K562 (cell line): ENCODE results near the gene SORCS2. TPM values are rescaled to one million over a fixed set of nuclear protein-coding genes. Genes with fewer than 3 reads are reported as not detected.

Experiments
- ATAC-seq: fragments of 200-7000 bp; cut with Tn5 transposase; 3 replicates; pipeline ENCODE4 v1.9.1; 2020; ENCODE audit warnings: moderate library complexity
- BruUV-seq: library from RNA; stranded (reverse); fragments of 400-500 nt; replicated peaks from 2 replicates; lab custom pipeline; 2021; lab: Mats Ljungman, UMichigan
- CTCF ChIA-PET: fragments of 300-600 bp; formaldehyde crosslinking; extraction: SDS; loops from one replicate; lab custom pipeline; 2021; ENCODE audit warnings: low intra/inter-chr PET ratio; lab: Yijun Ruan, JAX
- POLR2A ChIA-PET: fragments of 300-600, 350-650 bp; sonication (Branson Sonifier 250); formaldehyde crosslinking; extraction: SDS; loops from one replicate; lab custom pipeline; 2021; ENCODE audit warnings: antibody characterized with exemption, inconsistent platforms; lab: Yijun Ruan, JAX
- DNase-seq, 4 experiments: peaks; one replicate each; pipeline versions ENCODE4 v3.0.0 to v3.0.0-alpha.2; 2011 to 2018; ENCODE audit warnings: low spot score in 3 of 4, mixed read lengths in 3 of 4; ENCODE audit errors: extremely low read depth in 1 of 4
- FAIRE-seq: peaks from 2 replicates; lab custom pipeline; 2011; peaks lifted over from hg19 to GRCh38; lab: Jason Lieb, UNC
- H2AFZ ChIP-seq: 2 replicates; pipeline ENCODE4 v1.6.0; 2011; ENCODE audit warnings: low read depth, low read length, control low read depth, inconsistent platforms
- H3K27ac ChIP-seq: fragments of 200-600 bp; 3 replicates; pipeline ENCODE4 v1.8.0; 2011; ENCODE audit warnings: low read depth, mild to moderate bottlenecking, control low read depth, inconsistent platforms, low read length, moderate library complexity, mixed read lengths; ENCODE audit errors: extremely low read depth
- H3K27me3 ChIP-seq, 2 experiments: fragments of 300-600 bp in 1 of 2; 2 replicates in 1 of 2; 3 replicates in 1 of 2; pipeline versions ENCODE4 v1.6.0 to v1.8.0; 2011; ENCODE audit warnings: inconsistent platforms in 2 of 2, low read length in 2 of 2, mild to moderate bottlenecking in 1 of 2, mixed read lengths in 1 of 2, moderate library complexity in 1 of 2; ENCODE audit not compliant: control insufficient read depth in 2 of 2, insufficient read depth in 2 of 2
- H3K36me3 ChIP-seq: fragments of 300-600 bp; 3 replicates; pipeline ENCODE4 v1.8.0; 2011; ENCODE audit warnings: mild to moderate bottlenecking, low read length, inconsistent platforms; ENCODE audit not compliant: control insufficient read depth, insufficient read depth
- H3K4me1 ChIP-seq, 2 experiments: fragments of 200-600 bp in 1 of 2; replicated peaks in 1 of 2; 2 replicates in 1 of 2; 3 replicates in 1 of 2; pipeline versions ENCODE4 v1.5.1 to v1.8.0; 2011; ENCODE audit warnings: inconsistent platforms in 2 of 2, low read length in 2 of 2, mild to moderate bottlenecking in 1 of 2, mixed read lengths in 1 of 2, moderate library complexity in 1 of 2; ENCODE audit not compliant: control insufficient read depth in 2 of 2, insufficient read depth in 2 of 2
- H3K4me2 ChIP-seq: 2 replicates; pipeline ENCODE4 v1.6.1; 2011; ENCODE audit warnings: low read length, control low read depth, inconsistent platforms, mixed read lengths; ENCODE audit not compliant: insufficient read depth
- H3K4me3 ChIP-seq: fragments of 200-600 bp; sonication (generic), shearing (Covaris generic); 2 replicates; pipeline ENCODE4 v1.5.1; 2016; ENCODE audit warnings: control low read depth, inconsistent platforms
- H3K79me2 ChIP-seq: fragments of 200-600 bp; 3 replicates; pipeline ENCODE4 v1.8.0; 2011; ENCODE audit warnings: low read length, inconsistent platforms; ENCODE audit not compliant: control insufficient read depth, insufficient read depth
- H3K9ac ChIP-seq, 2 experiments: 2 replicates each; pipeline versions ENCODE4 v1.6.0 to v1.6.1; 2011; ENCODE audit warnings: low read depth in 2 of 2, low read length in 2 of 2, control low read depth in 1 of 2, inconsistent platforms in 1 of 2, mild to moderate bottlenecking in 1 of 2, mixed read lengths in 1 of 2; ENCODE audit not compliant: insufficient read depth in 1 of 2
- H3K9me1 ChIP-seq: one replicate; pipeline ENCODE4 v1.6.0; 2011; ENCODE audit warnings: inconsistent platforms, mild to moderate bottlenecking, low read length, moderate library complexity; ENCODE audit not compliant: control insufficient read depth, insufficient read depth
- H3K9me3 ChIP-seq: replicated peaks from 2 replicates; pipeline ENCODE4 v1.5.1; 2011; ENCODE audit warnings: low read depth, low read length, inconsistent platforms; ENCODE audit not compliant: control insufficient read depth, insufficient read depth
- H4K20me1 ChIP-seq: replicated peaks from 2 replicates; pipeline ENCODE4 v1.6.1; 2011; ENCODE audit warnings: low read length, inconsistent platforms, mixed read lengths; ENCODE audit not compliant: control insufficient read depth, insufficient read depth
- ATF1 ChIP-seq, 2 experiments: fragments of 450-650 bp in 1 of 2; IDR thresholded peaks; 2 replicates each; pipeline ENCODE4 v1.6.1; 2016; ENCODE audit warnings: missing compliant biosample characterization in 1 of 2, missing genetic modification characterization in 1 of 2
- EP300 ChIP-seq: IDR thresholded peaks from 2 replicates; pipeline ENCODE4 v1.6.1; 2012; ENCODE audit warnings: low read length, improper control_type of control experiment
- ID3 ChIP-seq, 2 experiments: fragments of 250-450 bp in 1 of 2; fragments of 450-650 bp in 1 of 2; sonication (Bioruptor Pico) in 1 of 2; IDR thresholded peaks; 2 replicates each; pipeline versions ENCODE4 v1.6.1 to v1.8.0; 2016 to 2021; ENCODE audit warnings: mild to moderate bottlenecking in 2 of 2, moderate library complexity in 2 of 2, missing compliant biosample characterization in 1 of 2, missing genetic modification characterization in 1 of 2
- MCM3 ChIP-seq: fragments of 450-650 bp; IDR thresholded peaks from 2 replicates; pipeline ENCODE4 v1.6.1; 2016
- NCOA4 ChIP-seq: fragments of 450-650 bp; IDR thresholded peaks from 2 replicates; pipeline ENCODE4 v1.6.1; 2018; ENCODE audit warnings: mild to moderate bottlenecking; ENCODE audit not compliant: partially characterized antibody
- RBM22 ChIP-seq: fragments of 200-400 bp; formaldehyde crosslinking; IDR thresholded peaks from 2 replicates; pipeline ENCODE4 v1.6.1; 2018; ENCODE audit warnings: low read length, low read depth; ENCODE audit not compliant: poor library complexity, severe bottlenecking
- RNF219 ChIP-seq: fragments of 250-450 bp; sonication (Bioruptor Pico); IDR thresholded peaks from 2 replicates; pipeline ENCODE4 v1.5.0; 2022; ENCODE audit warnings: mild to moderate bottlenecking
- SOX6 ChIP-seq: fragments of 450-650 bp; IDR thresholded peaks from 2 replicates; pipeline ENCODE4 v1.6.1; 2014; ENCODE audit warnings: mild to moderate bottlenecking
- SREBF1 ChIP-seq: fragments of 150-350 bp; IDR thresholded peaks from 2 replicates; pipeline ENCODE4 v1.6.1; 2014; ENCODE audit warnings: antibody characterized with exemption, low read depth, low read length, borderline replicate concordance
- TAF7 ChIP-seq: fragments of 450-650 bp; IDR thresholded peaks from 2 replicates; pipeline ENCODE4 v1.6.1; 2016; ENCODE audit warnings: missing genetic modification characterization, missing compliant biosample characterization
- YY1 ChIP-seq, 3 experiments: IDR thresholded peaks; 2 replicates each; pipeline ENCODE4 v1.6.1; 2011; ENCODE audit warnings: low read length in 2 of 3, mild to moderate bottlenecking in 2 of 3, moderate library complexity in 2 of 3, borderline replicate concordance in 1 of 3, control low read depth in 1 of 3, low read depth in 1 of 3; ENCODE audit not compliant: insufficient read depth in 3 of 3, insufficient replicate concordance in 2 of 3, control insufficient read depth in 1 of 3, insufficient read length in 1 of 3; ENCODE audit errors: extremely low read depth in 1 of 3
- ZNF41 ChIP-seq: fragments of 250-450 bp; sonication (Bioruptor Pico); conservative IDR thresholded peaks from 2 replicates; pipeline ENCODE4 v1.4.0; 2020; ENCODE audit warnings: mild to moderate bottlenecking
- WGBS: fragments of 100-300 bp; shearing (Covaris generic); methylation state at CpG from one replicate; pipeline ENCODE4 v1.1.6; 2016; ENCODE audit warnings: low coverage, mixed read lengths; ENCODE audit not compliant: insufficient coverage; ENCODE audit errors: missing lambda C conversion rate; 5-methylcytosine and 5-hydroxymethylcytosine counted together
- in situ Hi-C: fragments of 300-500 bp; cut with MboI; formaldehyde crosslinking; loops from 4 replicates; pipeline ENCODE4 v1.15.0; 2018; ENCODE audit warnings: inconsistent platforms, mixed read lengths
- intact Hi-C: fragments of 100-400 bp; cut with micrococcal nuclease; formaldehyde crosslinking; loops from 2 replicates; pipeline ENCODE4 v1.14.2; 2022
- polyA plus RNA-seq, 8 experiments: library from polyadenylated mRNA; depleted of rRNA in 4 of 8; stranded (reverse) in 5 of 8; unstranded in 3 of 8; fragments of >200 nt; fragmentation: Nextera tagmentation in 2 of 8; fragmentation: Illumina TruSeq in 1 of 8; extraction: Ambion mirVana in 2 of 8; extraction: Trizol in 1 of 8; gene quantifications; 2 replicates each; pipeline versions ENCODE4 v1.2.1 to v1.2.3, GENCODE V29; 2011 to 2014; ENCODE audit warnings: inconsistent platforms in 1 of 8, missing spikeins in 1 of 8
- total RNA-seq, 7 experiments: library from RNA; depleted of rRNA in 6 of 7; stranded (reverse); fragments of >200 nt in 6 of 7; fragmentation: Illumina TruSeq in 2 of 7; extraction: Trizol in 2 of 7; gene quantifications; 2 replicates each; pipeline versions ENCODE4 v1.2.1 to v1.2.3, GENCODE V29; 2011 to 2021; ENCODE audit warnings: low replicate concordance in 1 of 7

SORCS2 gene
- total and polyA plus RNA-seq, 9 of the 15 experiments (the other 6 are each of a cell fraction or from before 2014, with no cell fraction given) = not detected

GRCh38 chr4:7146059-7146785 lies 46.1 kb upstream of the SORCS2 start:
- FAIRE-seq (no peak), DNase-seq (no peak), ATAC-seq (no peak)
- TF ChIP-seq EP300 = no peak
- no peak for TF ChIP-seq ATF1 (CRISPR knock-in tag; IDR thresholded peaks at IDR 0.05)
- TF ChIP-seq ATF1 (tag; IDR thresholded peaks at IDR 0.05) = no peak
- Histone ChIP-seq H3K27me3 (peaks cover 61 to 73% of the 10 kb centered on the region in 2 experiments), H3K4me3 (no peak overlapping the region), H3K36me3 (no peaks in the 10 kb centered on the region), H3K4me1 (peaks cover 0 to 4% of the 10 kb centered on the region in 2 experiments; a peak in 1 of 5 replicates), H3K4me2 (no peak overlapping the region), H3K9me1 (no peaks in the 10 kb centered on the region), H2AFZ (no peak overlapping the region), H3K9me3 (no peaks in the 10 kb centered on the region), H4K20me1 (peaks cover 6% of the 10 kb centered on the region; the same call in 1 of the 2 replicates), H3K9ac (no peak overlapping the region), H3K27ac (no peak overlapping the region), H3K79me2 (no peaks in the 10 kb centered on the region)
- in situ Hi-C loops (no loop called here), intact Hi-C loops (no loop called here)
- BruUV-seq = no TSS peak
- CTCF ChIA-PET = no interaction called here
- POLR2A ChIA-PET = interaction anchor here (0.6 to 1.0 kb wide), 3 partner anchors 9 to 92 kb away, joined by 3 read pairs; no protein-coding TSS in a partner anchor
- WGBS = 0% methylated on average over 15 of the region's 15 CpGs

GRCh38 chr4:7146786-7147115 lies 45.6 kb upstream of the SORCS2 start:
- no peak overlapping the region for H3K4me3 ChIP-seq
- H4K20me1 ChIP-seq = peaks cover 8% of the 10 kb centered on the region; the same call in 1 of the 2 replicates
- H2AFZ ChIP-seq = no peak overlapping the region
- no peak overlapping the region for H3K9ac ChIP-seq
- intact Hi-C loops (no loop called here), in situ Hi-C loops (no loop called here)
- DNase-seq (no peak), FAIRE-seq (no peak), ATAC-seq (no peak)
- no peak overlapping the region for H3K4me2 ChIP-seq
- H3K36me3 ChIP-seq = no peaks in the 10 kb centered on the region
- H3K79me2 ChIP-seq = no peaks in the 10 kb centered on the region
- peaks cover 63 to 78% of the 10 kb centered on the region in 2 experiments for H3K27me3 ChIP-seq
- no peaks in the 10 kb centered on the region for H3K9me1 ChIP-seq
- ChIA-PET CTCF (no interaction called here), POLR2A (interaction anchor here (0.6 to 1.0 kb wide), 2 partner anchors 10 to 416 kb away, joined by 3 read pairs; no protein-coding TSS in a partner anchor)
- H3K27ac ChIP-seq = no peak overlapping the region
- H3K9me3 ChIP-seq = no peaks in the 10 kb centered on the region
- H3K4me1 ChIP-seq = peaks cover 0 to 4% of the 10 kb centered on the region in 2 experiments; a peak in 1 of 5 replicates
- WGBS = 2% methylated on average over 11 of the region's 11 CpGs
- no TSS peak for BruUV-seq
- TF ChIP-seq ID3 (CRISPR knock-in tag; IDR thresholded peaks at IDR 0.05) = no peak
- TF ChIP-seq ID3 (tag; IDR thresholded peaks at IDR 0.05) = no peak
- no peak for TF ChIP-seq SOX6
- no peak for TF ChIP-seq MCM3
- no peak for TF ChIP-seq NCOA4
- no peak for TF ChIP-seq RNF219 (CRISPR knock-in tag)
- no peak for TF ChIP-seq SREBF1
- TF ChIP-seq ZNF41 (CRISPR knock-in tag) = no peak
- no peak for TF ChIP-seq RBM22
- TF ChIP-seq YY1 (IDR thresholded peaks at IDR 0.05; ENCODE audit: borderline replicate concordance in 1 of 3, control insufficient read depth in 1 of 3, extremely low read depth in 1 of 3, insufficient read depth in 3 of 3, insufficient read length in 1 of 3, insufficient replicate concordance in 2 of 3, low read depth in 1 of 3, low read length in 2 of 3) = no peak
- no peak for TF ChIP-seq TAF7 (tag)
